NT2/D1 (cell line): ENCODE data around the gene RAET1L.

ENCODE experiments used
- DNase-seq: peaks from one replicate; pipeline ENCODE4 v3.0.0-alpha.2; 2011; ENCODE audit warnings: low read depth, low spot score
- H3K27me3 ChIP-seq: 2 replicates; pipeline ENCODE4 v1.6.0; 2011; ENCODE audit warnings: mild to moderate bottlenecking; ENCODE audit not compliant: insufficient read length, insufficient read depth
- H3K36me3 ChIP-seq: 2 replicates; pipeline ENCODE4 v1.6.1; 2011; ENCODE audit warnings: mild to moderate bottlenecking, low read length, mixed read lengths; ENCODE audit not compliant: insufficient read depth, insufficient read length
- H3K4me1 ChIP-seq: 2 replicates; pipeline ENCODE4 v1.5.1; 2011; ENCODE audit not compliant: insufficient read depth, insufficient read length
- H3K4me3 ChIP-seq: 2 replicates; pipeline ENCODE4 v1.5.1; 2011; ENCODE audit warnings: low read depth; ENCODE audit not compliant: insufficient read length
- H3K9ac ChIP-seq: 2 replicates; pipeline ENCODE4 v1.6.0; 2011; ENCODE audit warnings: low read depth; ENCODE audit not compliant: insufficient read length
- H3K9me3 ChIP-seq: 2 replicates; pipeline ENCODE4 v1.5.1; 2011; ENCODE audit warnings: mild to moderate bottlenecking, low read length; ENCODE audit not compliant: insufficient read depth
- SUZ12 ChIP-seq: IDR thresholded peaks from 2 replicates; pipeline ENCODE4 v1.6.1; 2011; ENCODE audit not compliant: insufficient read length, insufficient read depth; ENCODE audit errors: extremely low read depth
- YY1 ChIP-seq: IDR thresholded peaks from 2 replicates; pipeline ENCODE4 v1.6.1; 2011; ENCODE audit not compliant: insufficient read length, insufficient read depth
- ZNF274 ChIP-seq: IDR thresholded peaks from 2 replicates; pipeline ENCODE4 v1.6.1; 2011; ENCODE audit warnings: mild to moderate bottlenecking, low read depth, low read length

RAET1L gene

GRCh38 chr6:149990661-149991471, 34.5 kb downstream of the RAET1L start:
- DNase-seq: no peak
- peaks cover 81% of the 10 kb centered on the region for H3K27me3 ChIP-seq
- H3K9ac ChIP-seq: peak overlapping the region; percentile 36
- peaks cover 2% of the 10 kb centered on the region for H3K4me1 ChIP-seq
- peaks cover 5% of the 10 kb centered on the region; the same call in 1 of the 2 replicates for H3K9me3 ChIP-seq
- H3K4me3 ChIP-seq: peak overlapping the region; percentile 28
- TF ChIP-seq ZNF274: no peak
- no peak for TF ChIP-seq YY1
- TF ChIP-seq SUZ12: no peak
- H3K36me3 ChIP-seq: no peaks in the 10 kb centered on the region

- TF ChIP-seq YY1 (no peak), SUZ12 (peak; percentile 91), ZNF274 (no peak)
- H3K4me3 ChIP-seq: peak overlapping the region; percentile 18
Observed at GRCh38 chr6:149990212-149990660, 35.1 kb downstream of the RAET1L start.

GRCh38 chr6:149988550-149989346, 36.6 kb downstream of the RAET1L start:
- peaks cover 5% of the 10 kb centered on the region; the same call in 1 of the 2 replicates for H3K9me3 ChIP-seq
- H3K27me3 ChIP-seq: peaks cover 94% of the 10 kb centered on the region
- H3K4me1 ChIP-seq: peaks cover 2% of the 10 kb centered on the region
- H3K9ac ChIP-seq: no peak overlapping the region
- no peak for DNase-seq
- no peak for TF ChIP-seq ZNF274
- peak; percentile 82 for TF ChIP-seq SUZ12
- no peak for TF ChIP-seq YY1
- H3K36me3 ChIP-seq: no peaks in the 10 kb centered on the region
- no peak overlapping the region for H3K4me3 ChIP-seq

More at GRCh38 chr6:149990212-149990660, 35.1 kb downstream of the RAET1L start:
- H3K36me3 ChIP-seq: no peaks in the 10 kb centered on the region
- H3K4me1 ChIP-seq: peaks cover 2% of the 10 kb centered on the region
- DNase-seq: no peak
- peaks cover 88% of the 10 kb centered on the region for H3K27me3 ChIP-seq
- peaks cover 5% of the 10 kb centered on the region; the same call in 1 of the 2 replicates for H3K9me3 ChIP-seq
- H3K9ac ChIP-seq: peak overlapping the region; percentile 17

- DNase-seq: no peak
- Histone ChIP-seq H3K4me1 (peaks cover 2% of the 10 kb centered on the region), H3K9me3 (peaks cover 5% of the 10 kb centered on the region; the same call in 1 of the 2 replicates), H3K27me3 (peaks cover 91% of the 10 kb centered on the region), H3K36me3 (no peaks in the 10 kb centered on the region), H3K4me3 (no peak overlapping the region), H3K9ac (no peak overlapping the region)
- TF ChIP-seq SUZ12 (no peak), ZNF274 (no peak), YY1 (no peak)
Observed at GRCh38 chr6:149987602-149988107, 37.7 kb downstream of the RAET1L start.

GRCh38 chr6:149985481-149985937, 39.8 kb downstream of the RAET1L start:
- Histone ChIP-seq H3K4me1 (peaks cover 2% of the 10 kb centered on the region), H3K9me3 (peaks cover 5% of the 10 kb centered on the region; the same call in 1 of the 2 replicates), H3K9ac (no peak overlapping the region), H3K27me3 (peaks cover 91% of the 10 kb centered on the region), H3K4me3 (no peak overlapping the region), H3K36me3 (no peaks in the 10 kb centered on the region)
- DNase-seq: no peak
- TF ChIP-seq SUZ12: no peak
- no peak for TF ChIP-seq ZNF274
- no peak for TF ChIP-seq YY1

- Histone ChIP-seq H3K9me3 (peaks cover 5% of the 10 kb centered on the region; the same call in 1 of the 2 replicates), H3K27me3 (peaks cover 83% of the 10 kb centered on the region), H3K36me3 (no peaks in the 10 kb centered on the region), H3K4me3 (no peak overlapping the region), H3K9ac (no peak overlapping the region), H3K4me1 (peaks cover 2% of the 10 kb centered on the region)
- no peak for TF ChIP-seq YY1
- no peak for TF ChIP-seq ZNF274
- TF ChIP-seq SUZ12: no peak
- DNase-seq: no peak
Observed at GRCh38 chr6:149984773-149985172, 40.6 kb downstream of the RAET1L start.
